SK-N-SH (cell line): Measurements from ENCODE around the gene CYP27C1.

Experiments used
- CTCF ChIP-seq: fragments of 200-600 bp; sonication (generic); IDR thresholded peaks from 2 replicates; pipeline ENCODE4 v1.6.1; 2017; ENCODE audit warnings: antibody characterized with exemption, mild to moderate bottlenecking, moderate library complexity
- EP300 ChIP-seq, 2 experiments: IDR thresholded peaks; 2 replicates each; pipeline versions ENCODE4 v1.4.0 to v1.6.1; 2012; ENCODE audit warnings: borderline replicate concordance in 1 of 2, low read depth in 1 of 2, low read length in 1 of 2
- EZH2phosphoT487 ChIP-seq: fragments of 200-600 bp; sonication (generic); IDR thresholded peaks from 2 replicates; pipeline ENCODE4 v1.6.1; 2017; ENCODE audit warnings: low read depth, mixed run types, mild to moderate bottlenecking, antibody characterized with exemption, moderate library complexity, borderline replicate concordance
- POLR2AphosphoS5 ChIP-seq: IDR thresholded peaks from 2 replicates; pipeline ENCODE4 v1.6.1; 2012; ENCODE audit warnings: low read depth, low read length
- TF ChIP-seq, protein P1 (sequence below): IDR thresholded peaks from 2 replicates; pipeline ENCODE4 v1.6.1; 2012; ENCODE audit warnings: mild to moderate bottlenecking, low read depth, low read length, moderate library complexity

DNA sequence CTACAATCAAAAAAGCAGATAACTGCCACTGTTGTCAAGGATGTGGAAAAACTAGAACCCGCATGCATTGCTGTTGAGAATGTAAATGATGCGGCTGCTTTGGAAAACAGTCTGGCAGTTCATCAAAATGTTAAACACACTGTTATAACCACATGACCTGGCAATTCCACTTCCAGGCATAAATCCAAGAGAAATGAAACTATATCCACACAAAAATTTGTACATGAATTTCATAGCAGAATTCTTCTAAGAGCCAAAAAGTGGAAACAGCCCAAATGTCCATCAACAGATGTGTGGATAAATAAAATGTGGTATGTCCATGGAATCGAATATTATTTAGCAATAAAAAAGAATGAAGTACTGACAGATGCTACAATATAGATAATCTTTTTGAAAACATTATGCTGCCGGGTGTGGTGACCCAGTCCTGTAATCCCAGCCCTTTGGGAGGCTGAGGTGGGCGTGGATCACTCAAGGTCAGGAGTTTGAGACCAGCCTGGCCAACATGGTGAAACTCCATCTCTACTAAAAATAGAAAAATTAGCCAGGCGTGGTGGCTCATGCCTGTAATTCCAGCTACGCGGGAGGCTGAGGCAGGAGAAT is 41.8 kb upstream of the CYP27C1 start:
- TF ChIP-seq EZH2phosphoT487 (no peak), CTCF (no peak), EP300 (IDR thresholded peaks at IDR 0.05; ENCODE audit: borderline replicate concordance in 1 of 2, low read depth in 1 of 2, low read length in 1 of 2) (no peak), POLR2AphosphoS5 (no peak)
- TF ChIP-seq, protein P1, sequence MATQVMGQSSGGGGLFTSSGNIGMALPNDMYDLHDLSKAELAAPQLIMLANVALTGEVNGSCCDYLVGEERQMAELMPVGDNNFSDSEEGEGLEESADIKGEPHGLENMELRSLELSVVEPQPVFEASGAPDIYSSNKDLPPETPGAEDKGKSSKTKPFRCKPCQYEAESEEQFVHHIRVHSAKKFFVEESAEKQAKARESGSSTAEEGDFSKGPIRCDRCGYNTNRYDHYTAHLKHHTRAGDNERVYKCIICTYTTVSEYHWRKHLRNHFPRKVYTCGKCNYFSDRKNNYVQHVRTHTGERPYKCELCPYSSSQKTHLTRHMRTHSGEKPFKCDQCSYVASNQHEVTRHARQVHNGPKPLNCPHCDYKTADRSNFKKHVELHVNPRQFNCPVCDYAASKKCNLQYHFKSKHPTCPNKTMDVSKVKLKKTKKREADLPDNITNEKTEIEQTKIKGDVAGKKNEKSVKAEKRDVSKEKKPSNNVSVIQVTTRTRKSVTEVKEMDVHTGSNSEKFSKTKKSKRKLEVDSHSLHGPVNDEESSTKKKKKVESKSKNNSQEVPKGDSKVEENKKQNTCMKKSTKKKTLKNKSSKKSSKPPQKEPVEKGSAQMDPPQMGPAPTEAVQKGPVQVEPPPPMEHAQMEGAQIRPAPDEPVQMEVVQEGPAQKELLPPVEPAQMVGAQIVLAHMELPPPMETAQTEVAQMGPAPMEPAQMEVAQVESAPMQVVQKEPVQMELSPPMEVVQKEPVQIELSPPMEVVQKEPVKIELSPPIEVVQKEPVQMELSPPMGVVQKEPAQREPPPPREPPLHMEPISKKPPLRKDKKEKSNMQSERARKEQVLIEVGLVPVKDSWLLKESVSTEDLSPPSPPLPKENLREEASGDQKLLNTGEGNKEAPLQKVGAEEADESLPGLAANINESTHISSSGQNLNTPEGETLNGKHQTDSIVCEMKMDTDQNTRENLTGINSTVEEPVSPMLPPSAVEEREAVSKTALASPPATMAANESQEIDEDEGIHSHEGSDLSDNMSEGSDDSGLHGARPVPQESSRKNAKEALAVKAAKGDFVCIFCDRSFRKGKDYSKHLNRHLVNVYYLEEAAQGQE = no peak
